MM.1S (cell line): Measurements from ENCODE around the gene SLC29A3.

Experiments used
- CTCF ChIP-seq: fragments of 300-600 bp; sonication (generic); IDR thresholded peaks from 2 replicates; pipeline ENCODE4 v1.5.1; 2016; ENCODE audit warnings: antibody characterized with exemption, low read length, mixed read lengths
- EZH2 ChIP-seq: fragments of 300-600 bp; sonication (generic); optimal IDR thresholded peaks from 2 replicates; pipeline ENCODE3; 2017; ENCODE audit warnings: low read depth, mild to moderate bottlenecking, antibody characterized with exemption, low read length, mixed read lengths

- no peak for TF ChIP-seq EZH2
- no peak for TF ChIP-seq CTCF
Observed at GRCh38 chr10:71399946-71400345, 80.9 kb downstream of the SLC29A3 start.
